ENCODE data around the gene KLHDC8A.

Gene KLHDC8A

GRCh38 chr1:205294175-205294917, 62.4 kb downstream of the KLHDC8A start:
- DNase-seq, result no peak

DNA sequence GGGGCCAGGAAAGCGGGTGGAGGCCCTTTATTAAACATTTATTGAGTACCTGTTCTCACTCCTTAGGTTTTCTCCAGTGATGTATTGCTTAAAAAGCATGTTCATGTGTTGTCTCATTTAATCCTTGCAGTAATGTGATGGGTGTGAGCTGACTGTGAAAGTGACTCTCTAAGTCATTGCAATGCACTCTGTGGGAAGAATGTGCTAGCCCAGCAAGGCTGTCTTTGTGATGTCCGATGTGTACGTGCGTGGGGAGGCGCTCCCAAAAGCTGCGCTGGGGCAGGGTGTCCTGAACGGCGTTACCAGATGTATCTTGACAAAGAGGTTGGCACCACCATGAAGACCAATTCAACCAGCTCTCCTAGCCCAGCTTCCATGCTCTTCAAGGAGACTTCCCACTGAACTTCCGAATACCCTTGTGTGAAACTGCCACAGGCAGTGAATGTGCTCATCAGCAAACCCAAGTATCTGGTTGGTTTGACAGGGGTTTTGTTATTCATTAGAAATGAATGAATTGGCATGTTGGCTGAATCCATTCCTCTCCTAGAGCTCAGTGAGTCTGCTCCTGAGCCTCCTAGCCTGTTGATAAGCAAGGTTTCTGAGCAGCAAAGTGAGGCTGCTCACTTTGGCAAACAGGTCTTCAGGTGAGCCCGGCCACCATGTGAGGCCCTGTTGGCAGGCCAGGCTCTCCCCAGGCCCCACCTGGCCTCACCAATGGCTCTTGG, 63.2 kb downstream of the KLHDC8A start:
- no peak for DNase-seq

- DNase-seq, result no peak
These were observed 65.1 kb downstream of the KLHDC8A start for GRCh38 chr1:205291596-205291995.

DNA sequence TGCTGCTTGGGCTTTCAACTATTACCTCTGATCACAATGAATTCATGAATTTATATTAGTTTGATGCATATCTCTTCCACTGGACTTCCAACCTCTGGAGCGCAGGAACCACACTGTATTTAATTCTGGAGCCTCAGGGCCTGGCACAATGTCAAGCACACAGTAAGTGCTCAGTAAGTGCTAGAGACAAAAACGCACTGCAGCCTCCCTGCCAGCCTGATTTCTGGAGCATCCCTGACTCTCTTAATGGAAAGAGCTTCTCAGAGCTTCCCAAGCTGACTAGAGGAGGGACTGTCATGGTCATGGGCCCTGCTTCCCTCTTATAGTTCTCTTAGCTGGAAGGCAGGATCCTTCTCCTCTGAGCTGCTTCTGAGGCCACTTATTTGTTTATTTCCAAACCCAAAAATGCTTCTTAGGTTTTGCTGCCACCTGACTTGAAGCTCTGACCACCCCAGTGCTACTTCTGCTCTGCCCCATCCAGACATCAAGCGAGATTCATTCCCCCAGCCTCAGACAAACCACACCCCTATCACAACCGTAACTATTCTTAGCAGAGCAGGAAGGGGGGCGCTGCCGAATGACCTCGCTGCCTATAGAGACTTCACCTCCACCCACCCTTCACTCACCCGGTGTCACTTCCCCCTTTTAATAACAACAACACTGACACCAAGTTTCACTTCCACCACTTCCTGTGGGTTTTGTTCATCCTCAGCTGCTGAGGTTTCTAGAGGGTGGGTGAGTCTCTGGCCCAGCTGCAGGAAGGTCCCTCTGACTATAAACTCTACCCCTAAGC, 68.8 kb downstream of the KLHDC8A start:
- DNase-seq, result peak; percentile 45 to 93 (median 78)

DNA sequence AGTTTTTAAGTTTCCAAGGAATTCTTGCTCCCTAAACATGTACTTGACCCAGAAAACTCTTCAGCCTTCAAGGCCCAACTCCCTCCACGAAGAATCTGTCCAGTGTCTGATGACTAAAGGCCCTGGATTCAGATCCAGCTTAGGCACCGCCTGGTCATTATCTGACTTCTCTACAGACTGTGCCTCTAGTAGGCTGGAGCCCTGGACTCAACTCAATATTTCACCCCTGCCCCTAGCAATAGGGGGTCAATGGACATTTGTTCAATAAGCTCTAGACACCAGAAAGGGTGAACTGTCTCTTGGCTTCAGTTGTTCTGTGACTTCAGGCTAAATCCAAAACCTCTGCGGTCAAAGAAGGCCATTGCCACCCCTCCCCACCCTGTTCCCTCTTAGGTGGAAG, 69.6 kb downstream of the KLHDC8A start:
- DNase-seq, result no peak

- DNase-seq, result peak; percentile 24 to 65 (median 28)
These were observed 70.3 kb downstream of the KLHDC8A start for GRCh38 chr1:205286335-205286950.

Measured in stimulated activated naive CD4-positive, alpha-beta T cell (primary cell).